GM12878 (cell line): ENCODE data around the gene AEBP2. TPM values are rescaled to one million over a fixed set of nuclear protein-coding genes. Genes with fewer than 3 reads are reported as not detected.

Experiments
- E2F8 ChIP-seq: fragments of 450-650 bp; IDR thresholded peaks from 2 replicates; pipeline ENCODE4 v1.6.1; 2018; ENCODE audit warnings: mild to moderate bottlenecking, low read depth, moderate library complexity; ENCODE audit not compliant: partially characterized antibody
- NFXL1 ChIP-seq: fragments of 450-650 bp; IDR thresholded peaks from 2 replicates; pipeline ENCODE4 v1.6.1; 2017; ENCODE audit warnings: antibody characterized with exemption, mild to moderate bottlenecking, borderline replicate concordance
- SUZ12 ChIP-seq: fragments of 200-600 bp; sonication (generic); IDR thresholded peaks from one replicate; pipeline ENCODE4 v1.6.1; 2018; ENCODE audit warnings: antibody characterized with exemption, mild to moderate bottlenecking; ENCODE audit not compliant: unreplicated experiment
- ZNF217 ChIP-seq: fragments of 450-650 bp; IDR thresholded peaks from 2 replicates; pipeline ENCODE4 v1.6.1; 2017; ENCODE audit warnings: antibody characterized with exemption, mild to moderate bottlenecking
- ZNF24 ChIP-seq: fragments of 450-650 bp; IDR thresholded peaks from 2 replicates; pipeline ENCODE4 v1.6.1; 2017; ENCODE audit warnings: antibody characterized with exemption, mild to moderate bottlenecking
- polyA plus RNA-seq, 11 experiments: library from polyadenylated mRNA; depleted of rRNA in 4 of 11; unstranded in 6 of 11; stranded (reverse) in 5 of 11; fragments of >200 nt; fragmentation: Nextera tagmentation in 4 of 11; fragmentation: Illumina TruSeq in 1 of 11; extraction: Ambion mirVana in 4 of 11; extraction: Trizol in 1 of 11; gene quantifications; 1 replicate in 1 of 11; 2 replicates in 10 of 11; pipeline versions ENCODE4 v1.2.1 to v1.2.3, GENCODE V29; 2011 to 2016; ENCODE audit warnings: inconsistent platforms in 2 of 11, missing spikeins in 2 of 11, low read depth in 1 of 11
- total RNA-seq, 4 experiments: library from RNA; depleted of rRNA in 3 of 4; stranded (reverse); fragments of >200 nt in 3 of 4; fragmentation: Illumina TruSeq in 1 of 4; extraction: Trizol in 1 of 4; gene quantifications; 2 replicates each; pipeline versions ENCODE4 v1.2.1 to v1.2.3, GENCODE V29; 2013 to 2021
- TF ChIP-seq, protein P1 (sequence below): fragments of 450-650 bp; IDR thresholded peaks from 2 replicates; pipeline ENCODE4 v1.6.1; 2017; ENCODE audit warnings: antibody characterized with exemption, mild to moderate bottlenecking, moderate library complexity

The AEBP2 gene
- total and polyA plus RNA-seq, 10 of the 15 experiments (the other 5 are each of a cell fraction or from before 2014, with no cell fraction given): 17.6 to 126 (median 44.8) TPM

GRCh38 chr12:19410629-19411185 lies 28.6 kb upstream of the AEBP2 start (continued):
- TF ChIP-seq E2F8: no peak
- no peak for TF ChIP-seq ZNF24
- TF ChIP-seq ZNF217: no peak
- TF ChIP-seq NFXL1: no peak
- TF ChIP-seq, protein P1, sequence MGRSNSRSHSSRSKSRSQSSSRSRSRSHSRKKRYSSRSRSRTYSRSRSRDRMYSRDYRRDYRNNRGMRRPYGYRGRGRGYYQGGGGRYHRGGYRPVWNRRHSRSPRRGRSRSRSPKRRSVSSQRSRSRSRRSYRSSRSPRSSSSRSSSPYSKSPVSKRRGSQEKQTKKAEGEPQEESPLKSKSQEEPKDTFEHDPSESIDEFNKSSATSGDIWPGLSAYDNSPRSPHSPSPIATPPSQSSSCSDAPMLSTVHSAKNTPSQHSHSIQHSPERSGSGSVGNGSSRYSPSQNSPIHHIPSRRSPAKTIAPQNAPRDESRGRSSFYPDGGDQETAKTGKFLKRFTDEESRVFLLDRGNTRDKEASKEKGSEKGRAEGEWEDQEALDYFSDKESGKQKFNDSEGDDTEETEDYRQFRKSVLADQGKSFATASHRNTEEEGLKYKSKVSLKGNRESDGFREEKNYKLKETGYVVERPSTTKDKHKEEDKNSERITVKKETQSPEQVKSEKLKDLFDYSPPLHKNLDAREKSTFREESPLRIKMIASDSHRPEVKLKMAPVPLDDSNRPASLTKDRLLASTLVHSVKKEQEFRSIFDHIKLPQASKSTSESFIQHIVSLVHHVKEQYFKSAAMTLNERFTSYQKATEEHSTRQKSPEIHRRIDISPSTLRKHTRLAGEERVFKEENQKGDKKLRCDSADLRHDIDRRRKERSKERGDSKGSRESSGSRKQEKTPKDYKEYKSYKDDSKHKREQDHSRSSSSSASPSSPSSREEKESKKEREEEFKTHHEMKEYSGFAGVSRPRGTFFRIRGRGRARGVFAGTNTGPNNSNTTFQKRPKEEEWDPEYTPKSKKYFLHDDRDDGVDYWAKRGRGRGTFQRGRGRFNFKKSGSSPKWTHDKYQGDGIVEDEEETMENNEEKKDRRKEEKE: no peak
- no peak for TF ChIP-seq SUZ12
